Fibroblast of skin of abdomen (primary cell): ENCODE measurements around the gene MON1B.

Experiments used
- DNase-seq: peaks from one replicate; pipeline ENCODE4 v3.0.0-alpha.2; 2013

The MON1B gene

DNA sequence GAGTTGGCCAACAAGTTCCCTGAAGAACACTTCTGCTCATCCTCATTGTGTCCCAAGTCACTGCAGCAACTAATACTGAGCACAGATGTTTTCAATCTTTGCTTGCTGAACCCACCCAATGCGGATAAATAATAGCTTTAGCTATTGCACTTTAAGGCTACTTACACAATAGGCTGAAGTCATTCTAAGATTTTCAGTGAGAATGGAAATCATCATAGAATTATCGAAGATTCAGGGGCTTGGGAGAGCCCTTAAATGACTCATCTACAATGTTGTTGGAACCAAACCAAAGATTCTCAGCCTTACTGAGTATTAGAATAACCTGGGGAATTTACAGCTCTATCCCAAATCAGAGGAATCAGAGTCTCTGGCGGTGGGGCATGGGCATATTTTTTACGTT is 59.4 kb downstream of the MON1B start:
- DNase-seq: peak; percentile 60
